NT2/D1 (cell line): Measurements from ENCODE around the gene PTPRN2.

Experiments used
- SUZ12 ChIP-seq: IDR thresholded peaks from 2 replicates; pipeline ENCODE4 v1.6.1; 2011; ENCODE audit not compliant: insufficient read length, insufficient read depth; ENCODE audit errors: extremely low read depth
- YY1 ChIP-seq: IDR thresholded peaks from 2 replicates; pipeline ENCODE4 v1.6.1; 2011; ENCODE audit not compliant: insufficient read length, insufficient read depth
- ZNF274 ChIP-seq: IDR thresholded peaks from 2 replicates; pipeline ENCODE4 v1.6.1; 2011; ENCODE audit warnings: mild to moderate bottlenecking, low read depth, low read length

GRCh38 chr7:158570449-158571170 is 17.0 kb downstream of the PTPRN2 start:
- TF ChIP-seq ZNF274 (no peak), YY1 (no peak), SUZ12 (no peak)
